HL-60 (cell line): ENCODE measurements around the gene MUSK.
"Not testable (repeated sequence)": the region's sequence is repeated elsewhere in the genome, so short reads cannot be mapped to it uniquely, and the experiment has no call there.

Experiments used
- DNase-seq, 2 experiments: peaks; one replicate each; pipeline ENCODE4 v3.0.0-alpha.2; 2010 to 2020; ENCODE audit warnings: low read depth in 1 of 2, low spot score in 1 of 2
- H3K27ac ChIP-seq: fragments of 250-450 bp; sonication (Bioruptor Pico); replicated peaks from 2 replicates; pipeline ENCODE4 v1.5.1; 2020; ENCODE audit warnings: mild to moderate bottlenecking, moderate library complexity
- H3K27me3 ChIP-seq: fragments of 250-450 bp; sonication (Bioruptor Pico); 2 replicates; pipeline ENCODE4 v1.5.1; 2021; ENCODE audit warnings: mild to moderate bottlenecking, moderate library complexity; ENCODE audit not compliant: insufficient read depth, poor library complexity, severe bottlenecking
- H3K4me3 ChIP-seq: replicated peaks from 2 replicates; pipeline ENCODE4 v1.5.1; 2011; ENCODE audit warnings: mild to moderate bottlenecking, control low read depth, low read length; ENCODE audit not compliant: insufficient read depth
- GABPA ChIP-seq: IDR thresholded peaks from 2 replicates; pipeline ENCODE4 v1.6.1; 2012; ENCODE audit warnings: low read depth
- POLR2AphosphoS5 ChIP-seq: IDR thresholded peaks from 2 replicates; pipeline ENCODE4 v1.6.1; 2012; ENCODE audit warnings: low read depth
- SPI1 ChIP-seq: IDR thresholded peaks from 2 replicates; pipeline ENCODE4 v1.6.1; 2012; ENCODE audit warnings: low read depth, mild to moderate bottlenecking, borderline replicate concordance
- TF ChIP-seq, protein P1 (sequence below): IDR thresholded peaks from one replicate; pipeline ENCODE4 v1.5.1; 2011; ENCODE audit warnings: low read length, control low read depth, inconsistent platforms; ENCODE audit not compliant: insufficient read depth
- TF ChIP-seq, protein P2 (sequence below): IDR thresholded peaks from 2 replicates; pipeline ENCODE4 v1.6.1; 2012; ENCODE audit warnings: low read depth; ENCODE audit not compliant: insufficient replicate concordance

MUSK gene

GRCh38 chr9:110785166-110785565, 116.6 kb downstream of the MUSK start:
- H3K27me3 ChIP-seq, result no peaks in the 10 kb centered on the region
- H3K4me3 ChIP-seq, result no peak overlapping the region
- no peak for DNase-seq
- TF ChIP-seq, protein P1, sequence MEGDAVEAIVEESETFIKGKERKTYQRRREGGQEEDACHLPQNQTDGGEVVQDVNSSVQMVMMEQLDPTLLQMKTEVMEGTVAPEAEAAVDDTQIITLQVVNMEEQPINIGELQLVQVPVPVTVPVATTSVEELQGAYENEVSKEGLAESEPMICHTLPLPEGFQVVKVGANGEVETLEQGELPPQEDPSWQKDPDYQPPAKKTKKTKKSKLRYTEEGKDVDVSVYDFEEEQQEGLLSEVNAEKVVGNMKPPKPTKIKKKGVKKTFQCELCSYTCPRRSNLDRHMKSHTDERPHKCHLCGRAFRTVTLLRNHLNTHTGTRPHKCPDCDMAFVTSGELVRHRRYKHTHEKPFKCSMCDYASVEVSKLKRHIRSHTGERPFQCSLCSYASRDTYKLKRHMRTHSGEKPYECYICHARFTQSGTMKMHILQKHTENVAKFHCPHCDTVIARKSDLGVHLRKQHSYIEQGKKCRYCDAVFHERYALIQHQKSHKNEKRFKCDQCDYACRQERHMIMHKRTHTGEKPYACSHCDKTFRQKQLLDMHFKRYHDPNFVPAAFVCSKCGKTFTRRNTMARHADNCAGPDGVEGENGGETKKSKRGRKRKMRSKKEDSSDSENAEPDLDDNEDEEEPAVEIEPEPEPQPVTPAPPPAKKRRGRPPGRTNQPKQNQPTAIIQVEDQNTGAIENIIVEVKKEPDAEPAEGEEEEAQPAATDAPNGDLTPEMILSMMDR, result no peak
- TF ChIP-seq GABPA, result no peak
- TF ChIP-seq, protein P2, sequence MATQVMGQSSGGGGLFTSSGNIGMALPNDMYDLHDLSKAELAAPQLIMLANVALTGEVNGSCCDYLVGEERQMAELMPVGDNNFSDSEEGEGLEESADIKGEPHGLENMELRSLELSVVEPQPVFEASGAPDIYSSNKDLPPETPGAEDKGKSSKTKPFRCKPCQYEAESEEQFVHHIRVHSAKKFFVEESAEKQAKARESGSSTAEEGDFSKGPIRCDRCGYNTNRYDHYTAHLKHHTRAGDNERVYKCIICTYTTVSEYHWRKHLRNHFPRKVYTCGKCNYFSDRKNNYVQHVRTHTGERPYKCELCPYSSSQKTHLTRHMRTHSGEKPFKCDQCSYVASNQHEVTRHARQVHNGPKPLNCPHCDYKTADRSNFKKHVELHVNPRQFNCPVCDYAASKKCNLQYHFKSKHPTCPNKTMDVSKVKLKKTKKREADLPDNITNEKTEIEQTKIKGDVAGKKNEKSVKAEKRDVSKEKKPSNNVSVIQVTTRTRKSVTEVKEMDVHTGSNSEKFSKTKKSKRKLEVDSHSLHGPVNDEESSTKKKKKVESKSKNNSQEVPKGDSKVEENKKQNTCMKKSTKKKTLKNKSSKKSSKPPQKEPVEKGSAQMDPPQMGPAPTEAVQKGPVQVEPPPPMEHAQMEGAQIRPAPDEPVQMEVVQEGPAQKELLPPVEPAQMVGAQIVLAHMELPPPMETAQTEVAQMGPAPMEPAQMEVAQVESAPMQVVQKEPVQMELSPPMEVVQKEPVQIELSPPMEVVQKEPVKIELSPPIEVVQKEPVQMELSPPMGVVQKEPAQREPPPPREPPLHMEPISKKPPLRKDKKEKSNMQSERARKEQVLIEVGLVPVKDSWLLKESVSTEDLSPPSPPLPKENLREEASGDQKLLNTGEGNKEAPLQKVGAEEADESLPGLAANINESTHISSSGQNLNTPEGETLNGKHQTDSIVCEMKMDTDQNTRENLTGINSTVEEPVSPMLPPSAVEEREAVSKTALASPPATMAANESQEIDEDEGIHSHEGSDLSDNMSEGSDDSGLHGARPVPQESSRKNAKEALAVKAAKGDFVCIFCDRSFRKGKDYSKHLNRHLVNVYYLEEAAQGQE, result no peak
- no peak for TF ChIP-seq POLR2AphosphoS5
- TF ChIP-seq SPI1, result no peak
- H3K27ac ChIP-seq, result no peak overlapping the region

GRCh38 chr9:110788396-110788795, 119.8 kb downstream of the MUSK start:
- not testable (repeated sequence) for H3K27ac ChIP-seq, H3K4me3 ChIP-seq, DNase-seq, H3K27me3 ChIP-seq

GRCh38 chr9:110788871-110789270, 120.3 kb downstream of the MUSK start:
- Histone ChIP-seq H3K27me3 (no peaks in the 10 kb centered on the region), H3K4me3 (no peak overlapping the region), H3K27ac (no peak overlapping the region)
- TF ChIP-seq GABPA (no peak), SPI1 (no peak), POLR2AphosphoS5 (no peak)
- TF ChIP-seq, protein P1, result no peak
- TF ChIP-seq, protein P2, result no peak
- no peak for DNase-seq

DNA sequence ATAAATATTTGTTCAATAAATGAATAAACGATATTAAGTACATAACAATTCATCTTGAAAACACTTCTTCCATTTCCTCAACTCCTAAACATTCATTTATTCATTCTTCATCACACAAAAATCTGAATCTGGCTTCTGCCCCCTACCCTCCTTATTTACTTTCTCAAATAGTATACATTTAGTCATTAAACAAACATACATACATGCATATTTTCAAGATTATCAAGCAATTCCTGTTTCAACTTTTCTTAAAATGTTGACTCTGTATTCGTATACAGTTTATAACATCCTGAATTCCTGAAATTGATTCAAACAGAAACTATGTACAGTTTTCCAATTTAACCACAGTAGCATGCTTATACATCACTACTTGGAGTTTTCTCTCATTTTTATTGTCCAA, 129.0 kb downstream of the MUSK start:
- no peak for DNase-seq
- Histone ChIP-seq H3K27ac (no peak overlapping the region), H3K4me3 (no peak overlapping the region), H3K27me3 (no peaks in the 10 kb centered on the region)
- TF ChIP-seq, protein P1, result no peak
- no peak for TF ChIP-seq SPI1
- TF ChIP-seq, protein P2, result no peak
- no peak for TF ChIP-seq POLR2AphosphoS5
- no peak for TF ChIP-seq GABPA
